ENCODE data around the gene GID8. TPM values are rescaled to one million over a fixed set of nuclear protein-coding genes. Genes with fewer than 3 reads are reported as not detected.

Gene GID8
- total and polyA plus RNA-seq, 4 experiments from 2014 or later = 11.2 to 47.8 (median 31.7) TPM

GRCh38 chr20:62953839-62954703 is 16.1 kb downstream of the GID8 start:
- Mint-ChIP-seq H3K36me3 (peaks cover 0 to 11% of the 10 kb centered on the region in 2 donors), H3K4me3 (peak overlapping the region; percentile 72 to 93 (median 83))
- POLR2A ChIA-PET (ENCODE audit: partially characterized antibody) = interaction anchor here (0.8 to 3.7 kb wide), 20 partner anchors 10 to 214 kb away, joined by 3 to 66 read pairs (median 6); partner anchors contain the start of genes DIDO1, GID8 and TCFL5

DNA sequence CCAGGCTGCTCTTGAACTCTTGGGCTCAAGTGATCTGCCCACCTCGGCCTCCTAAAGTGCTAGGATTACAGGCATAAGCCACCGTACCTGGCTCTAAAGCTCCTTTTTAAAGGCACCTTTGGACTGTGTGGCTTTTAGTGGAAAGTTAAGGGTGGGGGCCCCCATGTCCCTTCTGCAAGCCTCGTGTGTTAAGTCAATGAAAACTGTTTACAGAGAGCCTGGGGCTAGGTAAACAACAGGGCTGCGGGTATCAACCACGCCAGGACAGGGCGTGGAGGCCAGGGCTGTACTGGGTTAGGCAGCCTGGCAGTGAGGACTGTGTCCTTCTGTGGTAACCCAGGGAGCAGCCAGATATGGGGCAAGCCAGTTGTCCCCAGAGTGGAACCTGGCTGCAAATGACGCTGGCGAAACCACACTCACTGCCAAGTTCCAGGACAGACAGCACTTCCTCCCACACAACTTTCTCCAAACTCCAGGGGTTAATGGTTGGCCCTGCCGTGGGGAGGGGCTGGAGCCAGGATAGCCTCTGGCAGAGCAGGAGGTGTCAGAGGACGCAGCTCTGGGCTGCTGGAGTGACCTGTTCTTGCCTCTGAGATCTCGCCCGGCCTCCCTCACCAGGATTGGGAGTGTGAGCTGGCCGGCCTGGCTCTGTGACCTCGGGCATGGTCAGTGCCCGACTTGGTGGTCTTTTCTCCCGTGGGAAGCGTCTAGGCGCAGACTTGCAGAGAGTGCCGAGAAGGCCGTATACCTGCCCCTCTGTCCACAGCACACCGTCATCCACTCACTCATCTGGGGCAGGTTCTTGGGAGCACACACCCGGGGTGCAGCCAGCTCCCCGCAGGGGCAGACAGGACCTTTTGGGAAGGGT is 17.8 kb downstream of the GID8 start:
- CTCF ChIA-PET (ENCODE audit: partially characterized antibody) = interaction anchor here (1.2 to 3.7 kb wide), 5 partner anchors 17 to 71 kb away, joined by 3 to 21 read pairs (median 11); partner anchors contain the start of gene GID8
- Mint-ChIP-seq H3K36me3 (peaks cover 0 to 3% of the 10 kb centered on the region in 2 donors), H3K27me3 (no peaks in the 10 kb centered on the region), H3K27ac (peak overlapping the region in 4 of 7 donors; percentile 8 to 57 (median 36)), H3K4me1 (peaks cover 11 to 30% (median 16%) of the 10 kb centered on the region in 4 donors), H3K9me3 (no peaks in the 10 kb centered on the region), H3K4me3 (peak overlapping the region in 1 of 8 donors; percentile 25)
- H3K4me1 ChIP-seq (ENCODE audit: insufficient read depth, low read length) = peaks cover 28% of the 10 kb centered on the region
- no peaks in the 10 kb centered on the region for H3K27me3 ChIP-seq (ENCODE audit: insufficient read depth, low read length)
- no peak for DNase-seq
- H3K27ac ChIP-seq (ENCODE audit: low read depth, low read length) = no peak overlapping the region
- H3K4me3 ChIP-seq (ENCODE audit: low read length in 2 of 2) = no peak overlapping the region
- POLR2A ChIA-PET (ENCODE audit: partially characterized antibody) = interaction anchor here (2.7 to 3.7 kb wide), 2 partner anchors 20 to 30 kb away, joined by 37 to 66 read pairs; partner anchors contain the start of genes DIDO1 and GID8
- H3K36me3 ChIP-seq (ENCODE audit: insufficient read depth, low read length) = no peaks in the 10 kb centered on the region
- no peaks in the 10 kb centered on the region for H3K9me3 ChIP-seq (ENCODE audit: control insufficient read depth in 1 of 2, low read length in 2 of 2)
- intact Hi-C loops (cut with micrococcal nuclease) = loop anchor here (2.0 to 10.0 kb wide), 2 partner anchors 17 to 49 kb away; partner anchors contain the start of gene BHLHE23

More at GRCh38 chr20:62953839-62954703, 16.1 kb downstream of the GID8 start:
- Histone ChIP-seq H3K27me3 (ENCODE audit: insufficient read depth, low read length) (no peaks in the 10 kb centered on the region), H3K4me3 (ENCODE audit: low read length in 2 of 2) (peak overlapping the region; percentile 17 to 27), H3K4me1 (ENCODE audit: insufficient read depth, low read length) (peaks cover 28% of the 10 kb centered on the region), H3K27ac (ENCODE audit: low read depth, low read length) (peak overlapping the region; percentile 57), H3K36me3 (ENCODE audit: insufficient read depth, low read length) (peaks cover 7% of the 10 kb centered on the region), H3K9me3 (ENCODE audit: control insufficient read depth in 1 of 2, low read length in 2 of 2) (no peaks in the 10 kb centered on the region)
- peak overlapping the region; percentile 92 to 95 (median 93) for H3K27ac Mint-ChIP-seq
- peak; percentile 74 to 85 (median 77) for DNase-seq
- CTCF ChIA-PET (ENCODE audit: partially characterized antibody) = interaction anchor here (0.8 to 3.7 kb wide), 14 partner anchors 16 to 70 kb away, joined by 3 to 21 read pairs (median 5); partner anchors contain the start of gene GID8
- intact Hi-C loops (cut with micrococcal nuclease) = loop anchor here (1.0 to 10.0 kb wide), 5 partner anchors 16 to 51 kb away; partner anchors contain the start of genes BHLHE23, DIDO1 and GID8
- H3K4me1 Mint-ChIP-seq = peaks cover 11 to 31% (median 24%) of the 10 kb centered on the region in 4 donors
- H3K27me3 Mint-ChIP-seq = no peaks in the 10 kb centered on the region
- H3K9me3 Mint-ChIP-seq = no peaks in the 10 kb centered on the region

DNA sequence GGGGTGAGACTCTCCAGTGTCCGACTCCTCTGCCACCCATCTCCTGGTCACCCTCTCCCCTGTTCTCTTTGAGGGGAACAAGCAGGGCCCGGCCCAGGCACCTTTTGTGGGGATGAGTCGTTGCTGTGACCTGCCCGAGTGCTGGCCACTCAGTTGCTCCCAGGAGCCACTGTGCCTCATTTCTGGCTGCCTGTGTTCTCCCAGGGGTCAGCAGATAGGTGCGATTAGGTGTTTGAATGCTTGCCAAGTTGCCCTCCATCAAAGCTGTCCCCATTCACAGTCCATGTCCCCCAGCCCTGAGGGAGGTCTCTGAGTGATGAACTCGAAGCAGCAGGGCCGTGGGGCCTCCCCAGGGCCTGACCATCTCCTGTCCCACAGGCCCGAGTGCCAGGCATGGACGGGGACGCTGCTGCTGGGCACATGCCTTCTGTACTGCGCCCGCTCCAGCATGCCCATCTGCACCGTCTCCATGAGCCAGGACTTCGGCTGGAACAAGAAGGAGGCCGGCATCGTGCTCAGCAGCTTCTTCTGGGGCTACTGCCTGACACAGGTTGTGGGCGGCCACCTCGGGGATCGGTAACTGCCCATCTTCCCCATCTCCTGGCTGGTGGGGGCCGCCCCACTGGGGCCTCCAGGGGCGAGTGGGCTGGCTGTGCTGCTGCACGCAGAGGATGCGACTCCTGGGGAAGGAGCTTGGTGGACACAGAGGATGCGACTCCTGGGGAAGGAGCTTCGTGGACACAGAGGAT is 18.6 kb downstream of the GID8 start:
- Mint-ChIP-seq H3K27ac (peak overlapping the region in 1 of 7 donors; percentile 27), H3K36me3 (peaks cover 0 to 3% of the 10 kb centered on the region in 2 donors), H3K4me1 (peaks cover 9 to 29% (median 15%) of the 10 kb centered on the region in 4 donors), H3K9me3 (no peaks in the 10 kb centered on the region), H3K27me3 (no peaks in the 10 kb centered on the region), H3K4me3 (peak overlapping the region in 1 of 8 donors; percentile 25)
- ChIA-PET POLR2A (ENCODE audit: partially characterized antibody) (no interaction called here), CTCF (ENCODE audit: partially characterized antibody) (interaction anchor here (3.7 kb wide), 1 partner anchor 48 kb away, joined by 21 read pairs; no protein-coding TSS in a partner anchor)
- no peaks in the 10 kb centered on the region for H3K9me3 ChIP-seq (ENCODE audit: control insufficient read depth in 1 of 2, low read length in 2 of 2)
- H3K4me3 ChIP-seq (ENCODE audit: low read length in 2 of 2) = no peak overlapping the region
- H3K4me1 ChIP-seq (ENCODE audit: insufficient read depth, low read length) = peaks cover 28% of the 10 kb centered on the region
- no peak overlapping the region for H3K27ac ChIP-seq (ENCODE audit: low read depth, low read length)
- peak in 1 of 5 donors; percentile 25 for DNase-seq
- H3K36me3 ChIP-seq (ENCODE audit: insufficient read depth, low read length) = no peaks in the 10 kb centered on the region
- intact Hi-C loops (cut with micrococcal nuclease) = loop anchor here (10.0 kb wide), 1 partner anchor 48 kb away; the partner anchor contains the start of gene BHLHE23
- H3K27me3 ChIP-seq (ENCODE audit: insufficient read depth, low read length) = no peaks in the 10 kb centered on the region

- Histone ChIP-seq H3K36me3 (ENCODE audit: insufficient read depth, low read length) (no peaks in the 10 kb centered on the region), H3K27ac (ENCODE audit: low read depth, low read length) (no peak overlapping the region), H3K9me3 (ENCODE audit: control insufficient read depth in 1 of 2, low read length in 2 of 2) (no peaks in the 10 kb centered on the region), H3K27me3 (ENCODE audit: insufficient read depth, low read length) (no peaks in the 10 kb centered on the region), H3K4me3 (ENCODE audit: low read length in 2 of 2) (no peak overlapping the region), H3K4me1 (ENCODE audit: insufficient read depth, low read length) (peaks cover 21% of the 10 kb centered on the region)
- H3K4me3 Mint-ChIP-seq = no peak overlapping the region
- H3K36me3 Mint-ChIP-seq = peaks cover 0 to 3% of the 10 kb centered on the region in 2 donors
- CTCF ChIA-PET (ENCODE audit: partially characterized antibody) = no interaction called here
- peaks cover 7 to 24% (median 15%) of the 10 kb centered on the region in 4 donors for H3K4me1 Mint-ChIP-seq
- POLR2A ChIA-PET (ENCODE audit: partially characterized antibody) = no interaction called here
- no peak overlapping the region for H3K27ac Mint-ChIP-seq
- intact Hi-C loops (cut with micrococcal nuclease) = loop anchor here (10.0 kb wide), 1 partner anchor 47 kb away; the partner anchor contains the start of gene BHLHE23
- H3K9me3 Mint-ChIP-seq = no peaks in the 10 kb centered on the region
- peak in 1 of 5 donors; percentile 21 for DNase-seq
- H3K27me3 Mint-ChIP-seq = no peaks in the 10 kb centered on the region
Measured at GRCh38 chr20:62957136-62958117, 19.5 kb downstream of the GID8 start.

DNA sequence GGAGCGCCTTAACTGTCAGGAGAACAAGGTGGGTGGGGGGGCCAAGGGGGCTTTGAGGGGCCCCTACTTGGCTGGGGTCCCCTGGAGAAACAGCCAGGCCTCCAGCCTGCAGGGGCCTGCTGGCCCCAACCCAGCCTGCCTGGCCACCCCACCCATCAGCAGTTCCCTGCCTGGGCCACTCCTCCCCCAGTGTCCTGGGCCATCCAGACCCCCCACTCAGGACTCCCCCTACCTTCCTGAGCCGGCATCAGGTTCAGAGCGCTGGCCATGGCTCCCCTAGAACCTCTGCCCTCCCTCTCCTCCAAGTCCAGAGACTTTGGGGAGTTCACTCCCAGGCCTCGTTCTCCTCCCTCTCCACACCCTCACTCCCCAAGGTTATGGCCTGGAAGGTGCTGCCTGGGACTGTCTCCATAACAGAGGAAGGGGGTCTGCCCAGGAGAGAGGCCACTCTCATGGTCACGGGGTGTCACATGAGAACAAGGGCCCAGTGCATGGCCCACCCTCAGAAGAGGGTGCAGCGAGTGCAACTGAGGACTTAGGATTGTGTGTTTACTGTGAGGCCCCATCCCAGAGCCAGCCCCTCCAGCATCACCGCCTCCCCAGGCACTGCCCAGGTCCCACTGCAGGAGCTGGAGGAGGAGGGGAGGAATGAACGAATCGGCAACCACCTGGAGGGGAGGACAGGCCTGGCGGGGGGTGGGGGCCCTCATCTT is 20.6 kb downstream of the GID8 start:
- no peaks in the 10 kb centered on the region for H3K27me3 Mint-ChIP-seq
- no peaks in the 10 kb centered on the region for H3K9me3 Mint-ChIP-seq
- no peak overlapping the region for H3K4me3 Mint-ChIP-seq
- peaks cover 12% of the 10 kb centered on the region for H3K4me1 ChIP-seq (ENCODE audit: insufficient read depth, low read length)
- no peaks in the 10 kb centered on the region for H3K36me3 ChIP-seq (ENCODE audit: insufficient read depth, low read length)
- no peaks in the 10 kb centered on the region for H3K27me3 ChIP-seq (ENCODE audit: insufficient read depth, low read length)
- intact Hi-C loops (cut with micrococcal nuclease) = loop anchor here (10.0 kb wide), 1 partner anchor 46 kb away; the partner anchor contains the start of gene BHLHE23
- no peak overlapping the region for H3K4me3 ChIP-seq (ENCODE audit: low read length in 2 of 2)
- no peaks in the 10 kb centered on the region for H3K9me3 ChIP-seq (ENCODE audit: control insufficient read depth in 1 of 2, low read length in 2 of 2)
- peaks cover 5 to 16% (median 11%) of the 10 kb centered on the region in 4 donors for H3K4me1 Mint-ChIP-seq
- no peak overlapping the region for H3K27ac ChIP-seq (ENCODE audit: low read depth, low read length)
- H3K36me3 Mint-ChIP-seq = peaks cover 0 to 3% of the 10 kb centered on the region in 2 donors
- ChIA-PET POLR2A (ENCODE audit: partially characterized antibody) (no interaction called here), CTCF (ENCODE audit: partially characterized antibody) (interaction anchor here (1.2 kb wide), 1 partner anchor 57 kb away, joined by 3 read pairs; no protein-coding TSS in a partner anchor)
- no peak overlapping the region for H3K27ac Mint-ChIP-seq
- DNase-seq = peak in 1 of 5 donors; percentile 30

Measured in CD4-positive, alpha-beta memory T cell (primary cell).